Rectal smooth muscle tissue (tissue), 1 donor: ENCODE results near the gene CARM1.

ENCODE experiments used
- H3K27ac ChIP-seq: one replicate; pipeline ENCODE4 v1.7.0; 2013; ENCODE audit warnings: low read depth, low read length, inconsistent platforms
- H3K27me3 ChIP-seq: one replicate; pipeline ENCODE4 v1.7.0; 2013; ENCODE audit warnings: low read length; ENCODE audit not compliant: control insufficient read depth, insufficient read depth
- H3K36me3 ChIP-seq: one replicate; pipeline ENCODE4 v1.7.0; 2013; ENCODE audit warnings: low read length; ENCODE audit not compliant: control insufficient read depth, insufficient read depth
- H3K4me1 ChIP-seq: one replicate; pipeline ENCODE4 v1.7.0; 2013; ENCODE audit warnings: low read length; ENCODE audit not compliant: control insufficient read depth, insufficient read depth
- H3K4me3 ChIP-seq: one replicate; pipeline ENCODE4 v1.7.0; 2013; ENCODE audit warnings: low read length
- H3K9ac ChIP-seq: one replicate; pipeline ENCODE4 v1.7.0; 2013; ENCODE audit warnings: low read length

CARM1 gene

GRCh38 chr19:10870955-10871603, at the start of gene CARM1:
Gene CARM1 (plus strand): TSS chr19:10871553. CDS start chr19:10871703, 150 bp downstream.
- Histone ChIP-seq H3K27me3 (no peaks in the 10 kb centered on the region), H3K4me1 (no peaks in the 10 kb centered on the region), H3K36me3 (no peaks in the 10 kb centered on the region), H3K9ac (peak within 1 kb of the TSS; percentile 90), H3K27ac (peak within 1 kb of the TSS; percentile 87), H3K4me3 (peak within 1 kb of the TSS; percentile 92)

DNA sequence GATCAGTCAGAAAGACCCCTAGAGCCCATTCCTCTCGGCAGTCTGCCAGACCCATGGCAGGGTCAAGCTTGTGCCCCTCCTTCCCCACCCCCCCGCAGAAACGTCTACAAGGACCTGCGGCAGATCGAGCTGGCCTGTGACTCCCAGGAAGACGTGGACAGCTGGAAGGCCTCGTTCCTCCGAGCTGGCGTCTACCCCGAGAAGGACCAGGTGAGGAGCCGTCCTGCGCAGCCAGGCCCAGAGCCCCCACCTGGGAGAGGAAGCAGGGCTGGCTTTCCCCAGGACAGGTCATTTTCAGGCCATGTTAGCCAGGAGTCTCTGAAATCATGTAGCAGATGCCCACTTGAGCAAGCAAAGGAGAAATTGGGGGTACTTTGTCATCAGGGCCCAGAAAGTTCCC, 47.7 kb upstream of the CARM1 start:
- Histone ChIP-seq H3K9ac (no peak overlapping the region), H3K27me3 (no peaks in the 10 kb centered on the region), H3K4me3 (no peak overlapping the region), H3K36me3 (peaks cover 28% of the 10 kb centered on the region), H3K4me1 (no peaks in the 10 kb centered on the region), H3K27ac (no peak overlapping the region)

- no peaks in the 10 kb centered on the region for H3K4me1 ChIP-seq
- H3K36me3 ChIP-seq: peaks cover 30% of the 10 kb centered on the region
- H3K4me3 ChIP-seq: no peak overlapping the region
- H3K27me3 ChIP-seq: no peaks in the 10 kb centered on the region
- H3K9ac ChIP-seq: no peak overlapping the region
- H3K27ac ChIP-seq: no peak overlapping the region
Observed at GRCh38 chr19:10826231-10826630, 45.1 kb upstream of the CARM1 start.

DNA sequence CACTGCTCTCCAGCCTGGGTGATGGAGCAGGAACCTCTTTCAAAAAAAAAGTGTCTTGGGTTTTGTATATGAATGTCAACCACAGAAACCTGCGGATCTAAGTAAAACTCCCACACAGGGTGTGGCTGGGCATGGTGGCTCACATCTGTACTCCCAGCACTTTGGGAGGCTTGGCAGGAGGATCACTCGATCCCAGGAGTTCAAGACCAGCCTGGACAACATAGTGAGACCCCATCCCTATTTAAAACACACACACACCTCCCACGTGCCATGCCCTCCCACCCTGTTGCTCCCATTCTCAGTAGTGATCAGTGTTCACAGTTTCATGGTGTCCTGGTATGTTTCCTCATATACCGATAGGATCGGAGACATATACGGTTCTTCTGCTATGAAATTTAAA, 44.5 kb upstream of the CARM1 start:
- Histone ChIP-seq H3K36me3 (peaks cover 31% of the 10 kb centered on the region), H3K4me3 (no peak overlapping the region), H3K27me3 (no peaks in the 10 kb centered on the region), H3K9ac (no peak overlapping the region), H3K27ac (no peak overlapping the region), H3K4me1 (no peaks in the 10 kb centered on the region)

GRCh38 chr19:10828981-10829821, 42.2 kb upstream of the CARM1 start:
- H3K9ac ChIP-seq: no peak overlapping the region
- no peaks in the 10 kb centered on the region for H3K4me1 ChIP-seq
- H3K27ac ChIP-seq: no peak overlapping the region
- H3K4me3 ChIP-seq: no peak overlapping the region
- peaks cover 27% of the 10 kb centered on the region for H3K36me3 ChIP-seq
- no peaks in the 10 kb centered on the region for H3K27me3 ChIP-seq

DNA sequence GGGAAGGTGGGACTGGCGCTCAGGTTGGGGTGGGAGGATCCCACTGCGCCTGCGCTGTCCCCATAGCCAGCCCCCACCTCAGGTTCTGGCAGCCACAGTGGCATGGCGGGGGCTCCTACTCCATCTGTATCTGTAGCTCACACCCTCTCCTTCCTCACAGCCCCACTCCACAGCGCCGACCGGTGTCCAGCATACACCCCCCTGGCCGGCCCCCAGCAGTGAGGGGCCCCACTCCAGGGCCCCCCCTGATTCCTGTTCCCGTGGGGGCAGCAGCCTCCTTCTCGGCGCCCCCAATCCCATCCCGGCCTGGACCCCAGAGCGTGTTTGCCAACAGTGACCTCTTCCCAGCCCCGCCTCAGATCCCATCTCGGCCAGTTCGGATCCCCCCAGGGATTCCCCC, 41.4 kb upstream of the CARM1 start:
- Histone ChIP-seq H3K9ac (no peak overlapping the region), H3K27me3 (no peaks in the 10 kb centered on the region), H3K27ac (no peak overlapping the region), H3K36me3 (peaks cover 21% of the 10 kb centered on the region), H3K4me1 (no peaks in the 10 kb centered on the region), H3K4me3 (no peak overlapping the region)

- H3K36me3 ChIP-seq: peaks cover 21% of the 10 kb centered on the region
- H3K4me3 ChIP-seq: no peak overlapping the region
- H3K4me1 ChIP-seq: no peaks in the 10 kb centered on the region
- no peak overlapping the region for H3K27ac ChIP-seq
- H3K9ac ChIP-seq: no peak overlapping the region
- H3K27me3 ChIP-seq: no peaks in the 10 kb centered on the region
Observed at GRCh38 chr19:10830370-10830769, 41.0 kb upstream of the CARM1 start.

DNA sequence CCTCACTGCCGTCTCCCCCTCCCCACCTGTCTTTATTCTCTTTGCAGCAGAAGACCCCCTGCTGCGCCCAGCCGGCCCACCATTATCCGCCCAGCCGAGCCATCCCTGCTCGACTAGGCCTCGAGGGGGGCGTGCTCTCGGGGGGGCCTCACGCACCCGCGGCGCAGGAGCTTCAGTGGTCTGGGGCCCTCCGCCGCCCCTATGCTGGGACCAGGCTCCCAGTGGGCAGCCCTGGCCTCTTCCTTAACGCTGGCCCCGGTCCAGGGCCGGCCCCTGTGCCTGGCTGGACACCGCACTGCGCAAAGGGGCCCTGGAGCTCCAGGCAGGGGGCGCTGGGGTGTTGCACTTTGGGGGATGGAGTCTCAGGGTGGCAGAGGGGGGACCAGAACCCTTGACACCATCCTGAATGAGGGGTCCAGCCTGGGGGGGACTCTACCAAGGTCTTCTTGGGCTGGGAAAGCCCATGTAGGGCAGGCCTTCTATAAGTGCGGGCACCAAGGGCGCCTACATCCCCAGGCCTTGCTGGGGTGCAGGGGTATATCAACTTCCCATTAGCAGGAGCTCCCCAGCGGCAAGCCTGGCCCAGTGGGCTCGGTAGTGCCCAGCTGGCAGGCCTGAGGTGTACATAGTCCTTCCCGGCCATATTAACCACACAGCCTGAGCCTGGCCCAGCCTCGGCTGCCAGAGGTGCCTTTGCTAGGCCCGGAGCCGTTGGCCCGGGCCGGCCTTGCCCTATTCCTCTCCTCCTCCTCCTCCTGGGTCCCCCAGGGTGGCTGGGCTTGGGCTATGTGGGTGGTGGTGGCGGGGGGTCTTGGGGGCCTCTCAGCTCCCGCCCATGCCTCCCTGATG, 40.2 kb upstream of the CARM1 start:
- H3K36me3 ChIP-seq: peaks cover 16% of the 10 kb centered on the region
- H3K9ac ChIP-seq: no peak overlapping the region
- no peak overlapping the region for H3K27ac ChIP-seq
- no peaks in the 10 kb centered on the region for H3K27me3 ChIP-seq
- no peak overlapping the region for H3K4me3 ChIP-seq
- no peaks in the 10 kb centered on the region for H3K4me1 ChIP-seq

DNA sequence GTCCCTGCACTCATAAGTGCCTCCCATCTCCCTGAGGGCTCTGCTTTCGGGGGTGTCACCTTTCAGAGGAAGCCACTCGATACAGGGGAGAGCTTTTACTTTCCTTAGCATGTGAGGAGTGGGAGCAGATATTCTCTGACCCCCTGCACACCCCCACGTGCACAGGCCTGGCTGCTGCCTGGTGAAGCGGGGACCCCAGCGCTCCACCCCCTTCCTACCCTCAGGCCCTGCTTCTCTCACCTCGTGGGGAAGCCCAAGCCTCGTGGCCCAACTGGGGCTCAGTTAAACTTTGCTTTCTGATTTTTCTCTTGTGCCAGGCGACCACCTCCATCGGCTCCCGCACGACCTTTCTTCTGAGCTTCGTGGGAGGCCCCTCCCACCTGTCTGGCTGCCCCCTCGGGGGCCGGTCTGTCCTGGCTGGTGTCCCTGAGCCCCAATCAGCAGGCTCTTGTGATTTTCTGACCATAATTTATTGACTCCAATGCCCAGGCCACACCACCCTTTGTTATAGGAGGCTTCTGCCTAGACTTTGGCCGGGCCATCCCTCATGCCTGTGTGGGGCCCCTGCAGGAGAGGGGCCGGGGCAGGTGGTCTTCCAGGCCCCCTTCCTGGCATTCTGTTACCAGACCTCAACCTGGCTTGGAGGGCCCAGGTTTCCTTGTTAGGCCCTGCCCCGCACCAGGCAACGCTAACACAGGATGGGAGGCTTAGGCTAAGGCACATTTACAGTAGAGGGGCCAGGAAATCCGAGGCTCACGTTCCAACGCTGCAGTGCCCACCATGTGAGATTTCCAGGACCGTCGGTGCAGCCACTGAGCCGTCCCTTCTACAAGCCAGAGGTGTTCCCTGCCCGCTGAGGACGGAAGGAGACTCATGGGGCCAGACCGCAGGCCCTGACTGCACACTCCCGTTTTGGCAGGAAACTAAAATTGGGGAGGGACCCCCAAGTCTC, 39.1 kb upstream of the CARM1 start:
- Histone ChIP-seq H3K27ac (no peak overlapping the region), H3K4me3 (no peak overlapping the region), H3K27me3 (no peaks in the 10 kb centered on the region), H3K36me3 (peaks cover 14% of the 10 kb centered on the region), H3K9ac (no peak overlapping the region), H3K4me1 (no peaks in the 10 kb centered on the region)

DNA sequence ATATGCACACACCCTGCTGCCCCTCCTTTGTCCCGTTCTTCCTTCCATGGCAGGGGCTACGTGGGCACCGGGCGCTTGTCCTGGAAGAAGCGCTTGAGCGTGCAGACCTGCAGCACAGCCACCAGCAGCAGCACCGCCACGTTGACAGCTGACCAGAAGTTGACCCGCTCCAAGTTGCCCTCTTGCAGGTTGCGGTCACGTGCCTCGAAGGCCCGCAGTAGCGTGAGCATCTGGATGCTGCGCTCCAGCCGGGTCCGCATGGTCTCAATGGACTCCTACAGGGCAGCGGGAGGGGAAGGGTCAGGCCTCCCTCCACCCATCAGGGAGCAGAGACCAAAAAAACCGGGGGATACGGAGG, 38.4 kb upstream of the CARM1 start:
- H3K4me3 ChIP-seq: no peak overlapping the region
- H3K27me3 ChIP-seq: no peaks in the 10 kb centered on the region
- no peak overlapping the region for H3K27ac ChIP-seq
- peaks cover 14% of the 10 kb centered on the region for H3K36me3 ChIP-seq
- H3K9ac ChIP-seq: no peak overlapping the region
- no peaks in the 10 kb centered on the region for H3K4me1 ChIP-seq

DNA sequence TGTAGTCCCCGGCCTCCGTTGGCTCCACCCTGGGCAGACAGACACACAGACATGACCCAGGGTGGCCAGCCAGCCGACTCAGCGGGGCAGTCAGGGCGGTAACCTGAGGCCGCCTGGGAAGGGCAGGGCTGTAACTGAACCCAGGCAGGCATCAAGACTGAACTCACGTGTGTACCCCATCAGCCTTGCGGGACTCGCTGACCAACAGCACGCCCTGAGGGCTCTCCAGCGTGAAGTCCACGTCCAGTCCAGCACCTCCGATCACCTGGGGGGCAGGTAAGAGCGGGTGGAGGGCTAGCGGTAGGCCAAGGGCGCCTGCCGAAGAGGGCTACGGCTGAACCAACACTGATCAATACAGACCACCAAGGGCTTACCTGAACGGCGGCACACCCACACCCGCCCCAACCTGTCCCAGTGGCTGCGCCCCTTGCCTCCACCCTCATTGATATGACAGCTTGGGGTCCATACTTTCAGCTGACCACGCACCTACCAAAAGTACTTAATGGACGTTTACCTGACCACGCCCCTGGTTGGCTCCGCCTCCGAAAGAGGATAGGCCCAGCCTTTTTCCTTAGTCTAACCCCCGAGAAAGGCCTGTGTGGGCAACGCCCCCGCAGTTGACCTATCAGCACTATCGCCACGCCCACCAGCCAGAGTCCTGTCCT, 36.1 kb upstream of the CARM1 start:
- no peaks in the 10 kb centered on the region for H3K27me3 ChIP-seq
- peak overlapping the region; percentile 69 for H3K4me3 ChIP-seq
- peaks cover 8% of the 10 kb centered on the region for H3K36me3 ChIP-seq
- H3K9ac ChIP-seq: peak overlapping the region; percentile 24
- peak overlapping the region; percentile 98 for H3K27ac ChIP-seq
- H3K4me1 ChIP-seq: no peaks in the 10 kb centered on the region
